Fibroblast of the conjunctiva (primary cell): ENCODE data around the gene ZNF410.
"Not testable (repeated sequence)": the region's sequence is repeated elsewhere in the genome, so short reads cannot be mapped to it uniquely, and the experiment has no call there.

Source experiments
- DNase-seq: peaks from one replicate; pipeline ENCODE4 v3.0.0-alpha.2; 2010; ENCODE audit warnings: low read depth

ZNF410 gene

GRCh38 chr14:73886449-73887317 is at the start of gene ZNF410:
TSS of gene ZNF410 (plus strand) at chr14:73886859. CDS start at chr14:73892176, 5,317 bp downstream.
- peak; percentile 95 for DNase-seq

GRCh38 chr14:73838293-73839034 is 48.2 kb upstream of the ZNF410 start:
- DNase-seq: not testable (repeated sequence)

- no peak for DNase-seq
These were observed 44.5 kb upstream of the ZNF410 start for GRCh38 chr14:73842201-73842600.

- DNase-seq: no peak
These were observed 43.8 kb upstream of the ZNF410 start for GRCh38 chr14:73842851-73843250.

- DNase-seq: no peak
These were observed 43.4 kb upstream of the ZNF410 start for GRCh38 chr14:73843296-73843695.

- no peak for DNase-seq
These were observed 39.7 kb upstream of the ZNF410 start for GRCh38 chr14:73846947-73847346.

GRCh38 chr14:73851000-73851399 is 35.7 kb upstream of the ZNF410 start:
- DNase-seq: no peak

GRCh38 chr14:73851567-73852382 is 34.9 kb upstream of the ZNF410 start, which contains the start of gene PTGR2:
TSS of gene PTGR2 (plus strand) at chr14:73851831. CDS start at chr14:73858863, 7,032 bp downstream.
- peak; percentile 94 for DNase-seq

GRCh38 chr14:73859145-73859544 is 27.5 kb upstream of the ZNF410 start:
- DNase-seq: no peak

GRCh38 chr14:73861073-73861472 is 25.6 kb upstream of the ZNF410 start:
- DNase-seq: no peak

- no peak for DNase-seq
These were observed 24.2 kb upstream of the ZNF410 start for GRCh38 chr14:73862480-73862879.

GRCh38 chr14:73863209-73863608 is 23.4 kb upstream of the ZNF410 start:
- no peak for DNase-seq

- DNase-seq: no peak
These were observed 21.0 kb upstream of the ZNF410 start for GRCh38 chr14:73865534-73866113.

GRCh38 chr14:73869754-73870153 is 16.9 kb upstream of the ZNF410 start:
- not testable (repeated sequence) for DNase-seq

- DNase-seq: no peak
These were observed 16.0 kb upstream of the ZNF410 start for GRCh38 chr14:73870525-73871235.

- no peak for DNase-seq
These were observed 13.0 kb upstream of the ZNF410 start for GRCh38 chr14:73873660-73874059.

GRCh38 chr14:73877790-73878189 is 8.9 kb upstream of the ZNF410 start:
- no peak for DNase-seq

- DNase-seq: no peak
These were observed 8.2 kb upstream of the ZNF410 start for GRCh38 chr14:73878436-73878835.

GRCh38 chr14:73879027-73879426 is 7.6 kb upstream of the ZNF410 start:
- no peak for DNase-seq

GRCh38 chr14:73884438-73885190 is 2.0 kb upstream of the ZNF410 start:
- DNase-seq: no peak

GRCh38 chr14:73887318-73887616 is 608 bp downstream of the ZNF410 start:
- DNase-seq: no peak
